Trophoblast cell (in vitro differentiated cells and primary cell): ENCODE data around the gene DNMBP.

ENCODE experiments used
- DNase-seq, 2 donors: peaks; one replicate each; pipeline ENCODE4 v3.0.0-alpha.2; 2016
- H2AFZ ChIP-seq: 2 replicates; pipeline ENCODE4 v1.6.1; 2013; ENCODE audit warnings: low read length, moderate library complexity, mild to moderate bottlenecking; ENCODE audit not compliant: insufficient read depth, poor library complexity
- H2AK5ac ChIP-seq: 2 replicates; pipeline ENCODE4 v1.6.1; 2013; ENCODE audit warnings: mild to moderate bottlenecking, low read length
- H2BK120ac ChIP-seq: 2 replicates; pipeline ENCODE4 v1.6.1; 2013; ENCODE audit warnings: low read length, mild to moderate bottlenecking, moderate library complexity; ENCODE audit not compliant: insufficient read depth, poor library complexity
- H2BK12ac ChIP-seq: 2 replicates; pipeline ENCODE4 v1.6.1; 2013; ENCODE audit warnings: mild to moderate bottlenecking, low read length, moderate library complexity
- H2BK5ac ChIP-seq: 2 replicates; pipeline ENCODE4 v1.6.1; 2013; ENCODE audit warnings: low read length, low read depth, moderate library complexity, mild to moderate bottlenecking; ENCODE audit not compliant: poor library complexity
- H3K14ac ChIP-seq: 2 replicates; pipeline ENCODE4 v1.6.1; 2013; ENCODE audit warnings: mild to moderate bottlenecking, low read length
- H3K18ac ChIP-seq: 2 replicates; pipeline ENCODE4 v1.6.1; 2013; ENCODE audit warnings: mild to moderate bottlenecking, low read length
- H3K23ac ChIP-seq: 2 replicates; pipeline ENCODE4 v1.6.1; 2013; ENCODE audit warnings: low read length
- H3K27ac ChIP-seq: 2 replicates; pipeline ENCODE4 v1.5.1; 2013; ENCODE audit warnings: low read depth, mild to moderate bottlenecking, inconsistent platforms, low read length, moderate library complexity
- H3K27me3 ChIP-seq: 2 replicates; pipeline ENCODE4 v1.6.1; 2013; ENCODE audit warnings: inconsistent platforms, mild to moderate bottlenecking, low read length, moderate library complexity; ENCODE audit not compliant: insufficient read depth
- H3K36me3 ChIP-seq, 2 experiments: 1 replicate in 1 of 2; 2 replicates in 1 of 2; pipeline ENCODE4 v1.6.1; 2013; ENCODE audit warnings: low read length in 2 of 2, mild to moderate bottlenecking in 2 of 2, moderate library complexity in 1 of 2; ENCODE audit not compliant: insufficient read depth in 2 of 2, control insufficient read depth in 1 of 2
- H3K4ac ChIP-seq: 2 replicates; pipeline ENCODE4 v1.6.1; 2013; ENCODE audit warnings: low read depth, mild to moderate bottlenecking, low read length, moderate library complexity
- H3K4me1 ChIP-seq, 2 experiments: 1 replicate in 1 of 2; 2 replicates in 1 of 2; pipeline ENCODE4 v1.6.1; 2013; ENCODE audit warnings: low read length in 2 of 2, mild to moderate bottlenecking in 2 of 2, moderate library complexity in 1 of 2; ENCODE audit not compliant: insufficient read depth in 2 of 2, control insufficient read depth in 1 of 2
- H3K4me2 ChIP-seq: 2 replicates; pipeline ENCODE4 v1.6.1; 2013; ENCODE audit warnings: inconsistent platforms, mild to moderate bottlenecking, low read length, moderate library complexity
- H3K4me3 ChIP-seq: 2 replicates; pipeline ENCODE4 v1.5.1; 2013; ENCODE audit warnings: mild to moderate bottlenecking, low read depth, low read length, inconsistent platforms
- H3K79me1 ChIP-seq: one replicate; pipeline ENCODE4 v1.6.1; 2013; ENCODE audit warnings: low read length
- H3K79me2 ChIP-seq: 2 replicates; pipeline ENCODE4 v1.6.1; 2013; ENCODE audit warnings: low read length, mild to moderate bottlenecking; ENCODE audit not compliant: control insufficient read depth, insufficient read depth, poor library complexity
- H3K9ac ChIP-seq: 2 replicates; pipeline ENCODE4 v1.6.1; 2013; ENCODE audit warnings: mild to moderate bottlenecking, low read length
- H3K9me3 ChIP-seq: 2 replicates; pipeline ENCODE4 v1.6.1; 2013; ENCODE audit warnings: low read depth, mild to moderate bottlenecking, control low read depth, inconsistent platforms, low read length; ENCODE audit not compliant: insufficient read depth
- H4K12ac ChIP-seq: 2 replicates; pipeline ENCODE4 v1.6.1; 2013; ENCODE audit warnings: low read depth, mild to moderate bottlenecking, low read length, moderate library complexity
- H4K8ac ChIP-seq: 2 replicates; pipeline ENCODE4 v1.6.1; 2013; ENCODE audit warnings: low read depth, mild to moderate bottlenecking, low read length, moderate library complexity
- H4K91ac ChIP-seq: one replicate; pipeline ENCODE4 v1.6.1; 2013; ENCODE audit warnings: low read depth, mild to moderate bottlenecking, low read length, moderate library complexity
- WGBS: extraction: QIAGEN DNeasy Blood & Tissue Kit; methylation state at CpG from one replicate; pipeline ENCODE4 v1.1.7; 2013; ENCODE audit warnings: missing lambda C conversion rate; ENCODE audit not compliant: insufficient read length, insufficient coverage; ENCODE audit errors: extremely low coverage; 5-methylcytosine and 5-hydroxymethylcytosine counted together

DNMBP gene

GRCh38 chr10:99977916-99978315, 31.8 kb downstream of the DNMBP start:
- Histone ChIP-seq H3K14ac (no peak overlapping the region), H3K4ac (no peak overlapping the region), H4K12ac (no peak overlapping the region), H3K36me3 (peaks cover 0 to 3% of the 10 kb centered on the region in 2 experiments), H3K4me3 (no peak overlapping the region), H4K91ac (no peak overlapping the region), H2BK120ac (no peak overlapping the region), H4K8ac (no peak overlapping the region), H3K18ac (no peak overlapping the region), H3K23ac (no peak overlapping the region), H3K27ac (peak overlapping the region; percentile 64), H3K27me3 (no peaks in the 10 kb centered on the region), H3K9ac (no peak overlapping the region), H2BK5ac (no peak overlapping the region), H3K79me1 (peaks cover 8% of the 10 kb centered on the region), H2AFZ (no peak overlapping the region), H3K79me2 (peaks cover 5% of the 10 kb centered on the region), H2BK12ac (no peak overlapping the region), H3K4me1 (peaks cover 3 to 7% of the 10 kb centered on the region in 2 experiments), H3K4me2 (no peak overlapping the region), H2AK5ac (no peak overlapping the region), H3K9me3 (no peaks in the 10 kb centered on the region)
- DNase-seq, result no peak
- WGBS, result no CpG with 5 or more reads among the region's 5 CpGs

DNA sequence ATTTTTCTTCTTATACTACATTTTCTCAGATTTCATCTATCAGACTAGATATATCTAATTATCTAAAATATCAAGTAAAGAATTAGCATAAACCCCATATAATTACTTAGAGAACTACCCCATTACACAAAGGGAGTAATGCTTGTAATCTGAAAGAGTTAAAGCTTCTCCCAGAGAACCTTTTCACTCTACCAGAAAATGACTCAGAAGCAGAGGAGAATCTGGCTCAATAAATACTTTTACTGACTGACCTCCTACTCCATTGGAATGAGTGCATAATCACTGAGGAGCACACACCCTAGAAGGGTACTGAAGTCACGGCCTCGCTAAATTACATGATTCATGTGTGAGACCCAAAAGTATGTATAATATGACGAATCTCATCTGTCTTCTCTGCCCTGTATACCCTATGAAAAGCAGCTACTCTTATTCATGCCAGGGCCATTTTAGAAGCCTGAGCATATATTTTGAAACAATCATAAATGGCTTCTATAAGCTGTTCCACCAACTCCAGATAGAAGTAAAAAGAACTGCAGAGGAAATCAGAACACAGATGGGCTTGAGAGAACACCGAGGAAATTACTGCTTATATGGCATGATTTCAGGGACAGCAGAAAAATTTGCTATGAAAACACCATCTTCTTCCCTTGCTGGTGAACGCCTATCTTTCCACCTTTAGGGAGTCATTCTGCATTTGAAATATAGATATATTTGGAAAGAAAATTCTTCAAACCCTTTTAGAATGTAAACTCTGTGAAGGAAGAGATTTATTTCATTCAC, 32.7 kb downstream of the DNMBP start:
- H2AFZ ChIP-seq, result no peak overlapping the region
- H3K4me2 ChIP-seq, result peak overlapping the region; percentile 21
- H3K9ac ChIP-seq, result no peak overlapping the region
- H4K91ac ChIP-seq, result no peak overlapping the region
- no peak overlapping the region for H4K8ac ChIP-seq
- peak; percentile 42 to 81 for DNase-seq
- no peak overlapping the region for H2BK5ac ChIP-seq
- peaks cover 0 to 3% of the 10 kb centered on the region in 2 experiments for H3K36me3 ChIP-seq
- H4K12ac ChIP-seq, result no peak overlapping the region
- H3K27me3 ChIP-seq, result no peaks in the 10 kb centered on the region
- peaks cover 8% of the 10 kb centered on the region for H3K79me1 ChIP-seq
- no peak overlapping the region for H3K18ac ChIP-seq
- no peaks in the 10 kb centered on the region for H3K9me3 ChIP-seq
- H2AK5ac ChIP-seq, result no peak overlapping the region
- peaks cover 8% of the 10 kb centered on the region for H3K79me2 ChIP-seq
- peaks cover 3 to 7% of the 10 kb centered on the region in 2 experiments for H3K4me1 ChIP-seq
- peak overlapping the region; percentile 67 for H3K27ac ChIP-seq
- no peak overlapping the region for H3K4me3 ChIP-seq
- H3K14ac ChIP-seq, result no peak overlapping the region
- H2BK12ac ChIP-seq, result no peak overlapping the region
- no peak overlapping the region for H2BK120ac ChIP-seq
- H3K23ac ChIP-seq, result no peak overlapping the region
- WGBS, result no CpG with 5 or more reads among the region's 5 CpGs
- no peak overlapping the region for H3K4ac ChIP-seq

DNA sequence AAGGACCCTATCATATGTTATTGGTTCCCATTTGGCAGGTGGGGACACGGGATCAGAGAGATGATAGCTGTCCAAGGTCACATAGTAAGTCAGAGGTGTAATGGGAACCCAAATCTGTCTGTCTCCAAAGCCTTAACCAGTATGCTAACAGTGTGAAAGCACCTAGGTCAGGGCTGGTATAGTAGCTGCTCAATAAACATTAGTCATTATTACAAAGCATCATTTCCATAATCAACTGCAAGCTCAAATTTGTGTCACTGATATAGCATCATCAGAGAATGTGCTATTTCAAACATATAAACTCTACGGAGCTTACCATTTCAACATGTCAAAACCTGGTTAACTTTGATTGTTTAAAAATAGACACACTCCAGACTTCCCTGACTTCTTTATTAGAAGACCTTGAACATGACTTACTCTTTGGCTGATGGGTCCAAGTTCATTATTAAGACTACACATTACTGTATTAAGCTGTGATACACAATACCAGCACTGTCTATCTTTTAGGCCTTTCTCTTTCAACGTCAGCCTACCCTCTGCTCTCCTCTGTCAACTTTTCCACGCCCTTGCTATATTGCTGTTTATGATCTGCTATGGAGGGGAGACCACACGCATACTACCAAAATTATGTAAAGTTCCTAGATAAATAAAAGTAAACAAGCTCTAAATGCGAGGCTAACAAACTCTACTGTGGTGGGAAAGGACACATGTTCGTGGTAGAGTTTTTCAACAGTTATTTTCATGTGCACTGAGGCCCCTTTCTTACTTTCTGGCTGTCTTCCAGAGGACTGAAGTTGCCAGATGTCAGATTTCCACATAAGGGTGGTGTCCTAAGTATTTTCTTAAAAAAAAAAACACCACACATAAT, 33.6 kb downstream of the DNMBP start:
- no peak overlapping the region for H2AFZ ChIP-seq
- H3K23ac ChIP-seq, result peak overlapping the region; percentile 68
- H2AK5ac ChIP-seq, result no peak overlapping the region
- H3K9me3 ChIP-seq, result no peaks in the 10 kb centered on the region
- H3K4me1 ChIP-seq, result peaks cover 3 to 7% of the 10 kb centered on the region in 2 experiments
- no CpG with 5 or more reads among the region's 7 CpGs for WGBS
- no peak overlapping the region for H3K18ac ChIP-seq
- no peak overlapping the region for H3K14ac ChIP-seq
- no peak overlapping the region for H3K4me2 ChIP-seq
- H2BK120ac ChIP-seq, result no peak overlapping the region
- peak overlapping the region; percentile 87 for H3K4ac ChIP-seq
- no peak overlapping the region for H3K9ac ChIP-seq
- no peak overlapping the region for H2BK5ac ChIP-seq
- DNase-seq, result no peak
- H4K8ac ChIP-seq, result no peak overlapping the region
- H3K36me3 ChIP-seq, result peaks cover 2 to 3% of the 10 kb centered on the region in 2 experiments
- no peak overlapping the region for H4K12ac ChIP-seq
- no peak overlapping the region for H3K4me3 ChIP-seq
- H3K27me3 ChIP-seq, result no peaks in the 10 kb centered on the region
- peak overlapping the region; percentile 64 for H3K27ac ChIP-seq
- H4K91ac ChIP-seq, result no peak overlapping the region
- H2BK12ac ChIP-seq, result no peak overlapping the region
- peaks cover 8% of the 10 kb centered on the region for H3K79me2 ChIP-seq
- peaks cover 8% of the 10 kb centered on the region for H3K79me1 ChIP-seq

DNA sequence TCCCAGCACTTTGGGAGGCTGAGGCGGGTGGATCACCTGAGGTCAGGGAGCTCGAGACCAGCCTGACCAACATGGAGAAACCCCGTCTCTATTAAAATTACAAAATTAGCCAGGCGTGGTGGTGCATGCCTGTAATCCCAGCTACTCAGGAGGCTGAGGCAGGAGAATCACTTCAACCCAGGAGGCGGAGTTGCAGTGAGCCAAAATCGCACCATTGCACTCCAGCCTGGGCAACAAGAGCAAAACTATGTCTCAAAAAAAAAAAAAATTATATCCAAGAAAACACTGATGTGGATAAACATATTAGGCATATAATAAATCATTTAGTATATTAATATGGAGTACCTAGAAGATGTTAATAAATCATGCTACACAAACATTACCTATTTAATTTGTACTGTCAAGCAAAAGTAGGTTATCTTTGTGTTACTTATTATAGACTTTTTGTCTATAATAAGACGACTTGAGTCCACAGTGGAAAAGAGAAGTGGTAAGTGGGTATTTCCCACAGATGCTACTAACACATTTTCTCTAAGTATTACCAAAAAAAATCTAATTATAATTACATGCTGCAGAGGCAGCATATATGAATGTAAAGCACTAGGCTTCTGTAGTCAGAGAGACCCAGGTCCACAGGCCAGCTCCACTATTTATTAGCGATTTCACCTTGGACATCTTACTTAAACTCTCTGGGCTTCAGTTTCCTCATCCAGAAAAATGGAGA, 34.5 kb downstream of the DNMBP start:
- Histone ChIP-seq H4K8ac (no peak overlapping the region), H3K4me1 (peaks cover 3 to 7% of the 10 kb centered on the region in 2 experiments), H3K14ac (no peak overlapping the region), H3K27ac (no peak overlapping the region), H2AK5ac (no peak overlapping the region), H2BK5ac (no peak overlapping the region), H2BK12ac (no peak overlapping the region), H4K12ac (no peak overlapping the region), H3K9ac (no peak overlapping the region), H3K18ac (no peak overlapping the region), H3K36me3 (peaks cover 2 to 7% of the 10 kb centered on the region in 2 experiments), H3K9me3 (no peaks in the 10 kb centered on the region), H3K4ac (peak overlapping the region; percentile 41), H3K4me3 (no peak overlapping the region), H2BK120ac (no peak overlapping the region), H3K23ac (no peak overlapping the region), H2AFZ (no peak overlapping the region), H3K27me3 (no peaks in the 10 kb centered on the region), H3K79me1 (peaks cover 8% of the 10 kb centered on the region), H3K79me2 (peaks cover 8% of the 10 kb centered on the region), H3K4me2 (no peak overlapping the region), H4K91ac (no peak overlapping the region)
- no peak for DNase-seq
- WGBS, result no CpG with 5 or more reads among the region's 8 CpGs
